Activated CD4-positive, alpha-beta T cell treated with anti-CD3 and anti-CD28 coated beads, Interleukin-2, amount 10 ng/mL, durations not matched to agents 7 days and 5 days (primary cell): ENCODE measurements around the gene CYTL1. TPM values are rescaled to one million over a fixed set of nuclear protein-coding genes. Genes with fewer than 3 reads are reported as not detected.

Experiments used
- CTCF ChIA-PET: fragments of 350-600 bp; sonication (Branson Sonifier 250); formaldehyde crosslinking; loops from one replicate; lab custom pipeline; 2021; ENCODE audit warnings: antibody characterized with exemption; lab: Charles Lee
- POLR2A ChIA-PET: fragments of 350-600 bp; sonication (Branson Sonifier 250); formaldehyde crosslinking; loops from one replicate; lab custom pipeline; 2021; ENCODE audit warnings: antibody characterized with exemption; lab: Charles Lee
- DNase-seq: peaks from one replicate; pipeline ENCODE4 v3.0.0-alpha.2; 2020
- H3K27ac Mint-ChIP-seq: one replicate; pipeline ENCODE4 v1.8.0; 2021; ENCODE audit warnings: mild to moderate bottlenecking, moderate library complexity, mixed read lengths
- H3K27me3 Mint-ChIP-seq: one replicate; pipeline ENCODE4 v1.8.0; 2021; ENCODE audit warnings: mixed read lengths
- H3K36me3 Mint-ChIP-seq: one replicate; pipeline ENCODE4 v1.8.0; 2021; ENCODE audit warnings: low read depth, mixed read lengths
- H3K4me1 Mint-ChIP-seq: one replicate; pipeline ENCODE4 v1.8.0; 2021; ENCODE audit warnings: mixed read lengths
- H3K4me3 Mint-ChIP-seq: one replicate; pipeline ENCODE4 v1.8.0; 2021; ENCODE audit warnings: mild to moderate bottlenecking, moderate library complexity, mixed read lengths
- H3K9me3 Mint-ChIP-seq: one replicate; pipeline ENCODE4 v1.8.0; 2021; ENCODE audit warnings: mixed read lengths
- total RNA-seq, 2 experiments: library from RNA; stranded (reverse); gene quantifications; one replicate each; pipeline ENCODE4 v1.2.3, GENCODE V29; 2021

Gene CYTL1
- total RNA-seq, 2 experiments from 2014 or later = not detected

DNA sequence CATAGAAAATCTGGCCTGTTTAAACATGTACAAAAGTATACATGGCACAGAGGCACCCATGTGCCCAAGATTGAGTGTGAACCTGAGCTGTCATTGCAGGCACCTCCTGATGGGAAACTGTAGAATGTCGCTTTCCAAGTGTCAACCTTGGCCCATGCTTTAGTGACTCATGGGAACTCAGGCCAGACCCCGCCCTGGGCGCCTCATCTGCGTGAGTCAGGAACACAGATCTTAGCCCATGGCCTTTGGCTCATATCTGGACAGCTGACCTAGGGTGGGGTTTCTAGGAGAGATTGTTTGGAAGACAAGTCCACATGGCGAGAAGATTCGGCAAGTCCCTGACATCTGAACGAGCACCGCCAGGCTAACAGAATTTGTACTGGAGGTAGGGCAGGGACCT, 50.0 kb downstream of the CYTL1 start:
- Mint-ChIP-seq H3K9me3 (peaks cover 7% of the 10 kb centered on the region), H3K36me3 (no peaks in the 10 kb centered on the region), H3K27ac (no peak overlapping the region), H3K4me1 (no peaks in the 10 kb centered on the region), H3K27me3 (no peaks in the 10 kb centered on the region), H3K4me3 (no peak overlapping the region)
- POLR2A ChIA-PET = no interaction called here
- CTCF ChIA-PET = no interaction called here
- no peak for DNase-seq

DNA sequence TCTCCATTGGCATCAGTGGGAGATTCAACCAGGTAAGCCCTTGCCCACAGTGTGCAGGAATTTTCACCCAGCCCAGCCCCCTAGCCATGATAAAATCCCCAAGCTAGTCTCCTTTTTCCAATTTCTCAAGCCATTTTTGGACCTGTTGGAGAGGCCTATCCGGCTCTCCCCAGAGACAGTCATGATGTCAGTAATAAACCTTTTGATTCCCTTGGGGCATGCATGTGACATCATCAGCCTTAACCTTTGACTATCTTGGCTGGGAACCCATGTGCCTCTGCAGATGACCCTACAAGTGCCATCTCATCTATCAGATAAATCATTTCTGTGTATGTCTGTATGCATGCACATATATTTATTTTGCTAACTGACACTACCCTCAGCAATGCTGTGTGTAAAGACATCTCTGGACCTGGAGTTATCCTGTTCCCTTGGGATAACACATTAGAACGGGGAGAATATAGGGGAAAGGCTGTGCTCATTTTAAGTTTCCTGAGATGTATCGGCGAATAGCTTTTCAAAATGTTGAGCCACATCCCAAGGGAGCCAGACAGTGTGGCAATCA, 51.0 kb downstream of the CYTL1 start:
- Mint-ChIP-seq H3K4me1 (no peaks in the 10 kb centered on the region), H3K36me3 (no peaks in the 10 kb centered on the region), H3K27me3 (no peaks in the 10 kb centered on the region), H3K9me3 (peaks cover 4% of the 10 kb centered on the region), H3K27ac (no peak overlapping the region), H3K4me3 (no peak overlapping the region)
- no peak for DNase-seq
- ChIA-PET CTCF (no interaction called here), POLR2A (no interaction called here)

Other genes starting within 250 kb of the CYTL1 start
- not detected for gene MSX1, start 159.8 kb downstream of the CYTL1 start, total RNA-seq
- not detected for gene STK32B, start 32.0 kb upstream of the CYTL1 start, total RNA-seq